ENCODE measurements around the gene TTC22.

The TTC22 gene

GRCh38 chr1:54805981-54806381 lies 4.9 kb upstream of the TTC22 start:
- Histone ChIP-seq H3K9me3 (ENCODE audit: insufficient read depth, low read depth, low read length) (no peaks in the 10 kb centered on the region), H2BK12ac (ENCODE audit: low read length) (no peak overlapping the region), H3K4me3 (ENCODE audit: low read depth, low read length) (no peak overlapping the region), H3K79me1 (ENCODE audit: low read length) (no peaks in the 10 kb centered on the region), H2BK5ac (ENCODE audit: low read depth, low read length, poor library complexity) (no peak overlapping the region), H3K23ac (ENCODE audit: low read length) (no peak overlapping the region), H2BK120ac (ENCODE audit: insufficient read depth, low read length, poor library complexity) (no peak overlapping the region), H4K12ac (ENCODE audit: low read depth, low read length) (no peak overlapping the region), H3K27ac (ENCODE audit: low read depth, low read length) (no peak overlapping the region), H3K36me3 (ENCODE audit: control insufficient read depth in 1 of 2, insufficient read depth in 2 of 2, low read length in 2 of 2) (no peaks in the 10 kb centered on the region), H3K4ac (ENCODE audit: low read depth, low read length) (no peak overlapping the region), H2AFZ (ENCODE audit: insufficient read depth, low read length, poor library complexity) (no peak overlapping the region), H4K91ac (ENCODE audit: low read depth, low read length) (no peak overlapping the region), H3K4me1 (ENCODE audit: control insufficient read depth in 1 of 2, insufficient read depth in 2 of 2, low read length in 2 of 2) (peaks cover 0 to under 1% of the 10 kb centered on the region in 2 experiments), H3K27me3 (ENCODE audit: insufficient read depth, low read length) (no peaks in the 10 kb centered on the region), H3K18ac (ENCODE audit: low read length) (no peak overlapping the region), H3K14ac (ENCODE audit: low read length) (no peak overlapping the region), H2AK5ac (ENCODE audit: low read length) (no peak overlapping the region), H3K79me2 (ENCODE audit: control insufficient read depth, insufficient read depth, low read length, poor library complexity) (no peaks in the 10 kb centered on the region), H4K8ac (ENCODE audit: low read depth, low read length) (no peak overlapping the region), H3K4me2 (ENCODE audit: low read length) (no peak overlapping the region), H3K9ac (ENCODE audit: low read length) (no peak overlapping the region)
- DNase-seq, result no peak
- no CpG with 5 or more reads among the region's 35 CpGs for WGBS (ENCODE audit: extremely low coverage, insufficient coverage, insufficient read length)

- H3K79me2 ChIP-seq (ENCODE audit: control insufficient read depth, insufficient read depth, low read length, poor library complexity), result no peaks in the 10 kb centered on the region
- H2BK120ac ChIP-seq (ENCODE audit: insufficient read depth, low read length, poor library complexity), result no peak overlapping the region
- no peak overlapping the region for H3K9ac ChIP-seq (ENCODE audit: low read length)
- H3K36me3 ChIP-seq (ENCODE audit: control insufficient read depth in 1 of 2, insufficient read depth in 2 of 2, low read length in 2 of 2), result no peaks in the 10 kb centered on the region
- H3K27me3 ChIP-seq (ENCODE audit: insufficient read depth, low read length), result no peaks in the 10 kb centered on the region
- no peak overlapping the region for H3K18ac ChIP-seq (ENCODE audit: low read length)
- H3K4ac ChIP-seq (ENCODE audit: low read depth, low read length), result no peak overlapping the region
- no peaks in the 10 kb centered on the region for H3K9me3 ChIP-seq (ENCODE audit: insufficient read depth, low read depth, low read length)
- H2BK12ac ChIP-seq (ENCODE audit: low read length), result no peak overlapping the region
- H2BK5ac ChIP-seq (ENCODE audit: low read depth, low read length, poor library complexity), result no peak overlapping the region
- WGBS (ENCODE audit: extremely low coverage, insufficient coverage, insufficient read length), result no CpG with 5 or more reads among the region's 3 CpGs
- H4K12ac ChIP-seq (ENCODE audit: low read depth, low read length), result no peak overlapping the region
- peaks cover 0 to 1% of the 10 kb centered on the region in 2 experiments for H3K4me1 ChIP-seq (ENCODE audit: control insufficient read depth in 1 of 2, insufficient read depth in 2 of 2, low read length in 2 of 2)
- no peak overlapping the region for H3K14ac ChIP-seq (ENCODE audit: low read length)
- no peak overlapping the region for H3K23ac ChIP-seq (ENCODE audit: low read length)
- H2AFZ ChIP-seq (ENCODE audit: insufficient read depth, low read length, poor library complexity), result no peak overlapping the region
- no peak overlapping the region for H3K4me2 ChIP-seq (ENCODE audit: low read length)
- no peak overlapping the region for H2AK5ac ChIP-seq (ENCODE audit: low read length)
- no peak overlapping the region for H4K8ac ChIP-seq (ENCODE audit: low read depth, low read length)
- no peak overlapping the region for H3K27ac ChIP-seq (ENCODE audit: low read depth, low read length)
- no peak overlapping the region for H3K4me3 ChIP-seq (ENCODE audit: low read depth, low read length)
- H3K79me1 ChIP-seq (ENCODE audit: low read length), result no peaks in the 10 kb centered on the region
- no peak for DNase-seq
- H4K91ac ChIP-seq (ENCODE audit: low read depth, low read length), result no peak overlapping the region
Observed at GRCh38 chr1:54805466-54805865, 4.3 kb upstream of the TTC22 start.

- no peak overlapping the region for H3K9ac ChIP-seq (ENCODE audit: low read length)
- no peak overlapping the region for H3K18ac ChIP-seq (ENCODE audit: low read length)
- H2BK5ac ChIP-seq (ENCODE audit: low read depth, low read length, poor library complexity), result no peak overlapping the region
- WGBS (ENCODE audit: extremely low coverage, insufficient coverage, insufficient read length), result no CpG with 5 or more reads among the region's 6 CpGs
- H3K4ac ChIP-seq (ENCODE audit: low read depth, low read length), result no peak overlapping the region
- no peak overlapping the region for H2BK12ac ChIP-seq (ENCODE audit: low read length)
- no peaks in the 10 kb centered on the region for H3K9me3 ChIP-seq (ENCODE audit: insufficient read depth, low read depth, low read length)
- DNase-seq, result no peak
- H3K79me2 ChIP-seq (ENCODE audit: control insufficient read depth, insufficient read depth, low read length, poor library complexity), result no peaks in the 10 kb centered on the region
- no peaks in the 10 kb centered on the region for H3K27me3 ChIP-seq (ENCODE audit: insufficient read depth, low read length)
- H2AK5ac ChIP-seq (ENCODE audit: low read length), result no peak overlapping the region
- H3K4me2 ChIP-seq (ENCODE audit: low read length), result no peak overlapping the region
- H3K36me3 ChIP-seq (ENCODE audit: control insufficient read depth in 1 of 2, insufficient read depth in 2 of 2, low read length in 2 of 2), result no peaks in the 10 kb centered on the region
- no peak overlapping the region for H2AFZ ChIP-seq (ENCODE audit: insufficient read depth, low read length, poor library complexity)
- H3K27ac ChIP-seq (ENCODE audit: low read depth, low read length), result no peak overlapping the region
- H3K79me1 ChIP-seq (ENCODE audit: low read length), result no peaks in the 10 kb centered on the region
- no peak overlapping the region for H4K91ac ChIP-seq (ENCODE audit: low read depth, low read length)
- H3K4me3 ChIP-seq (ENCODE audit: low read depth, low read length), result no peak overlapping the region
- peaks cover 0 to 1% of the 10 kb centered on the region in 2 experiments for H3K4me1 ChIP-seq (ENCODE audit: control insufficient read depth in 1 of 2, insufficient read depth in 2 of 2, low read length in 2 of 2)
- no peak overlapping the region for H3K14ac ChIP-seq (ENCODE audit: low read length)
- no peak overlapping the region for H2BK120ac ChIP-seq (ENCODE audit: insufficient read depth, low read length, poor library complexity)
- no peak overlapping the region for H3K23ac ChIP-seq (ENCODE audit: low read length)
- H4K12ac ChIP-seq (ENCODE audit: low read depth, low read length), result no peak overlapping the region
- H4K8ac ChIP-seq (ENCODE audit: low read depth, low read length), result no peak overlapping the region
Observed at GRCh38 chr1:54804471-54805132, 3.5 kb upstream of the TTC22 start.

GRCh38 chr1:54803761-54804470 lies 2.8 kb upstream of the TTC22 start:
- Histone ChIP-seq H3K18ac (ENCODE audit: low read length) (no peak overlapping the region), H3K9me3 (ENCODE audit: insufficient read depth, low read depth, low read length) (no peaks in the 10 kb centered on the region), H3K4ac (ENCODE audit: low read depth, low read length) (no peak overlapping the region), H2BK120ac (ENCODE audit: insufficient read depth, low read length, poor library complexity) (no peak overlapping the region), H2AFZ (ENCODE audit: insufficient read depth, low read length, poor library complexity) (no peak overlapping the region), H3K27ac (ENCODE audit: low read depth, low read length) (no peak overlapping the region), H4K8ac (ENCODE audit: low read depth, low read length) (no peak overlapping the region), H4K91ac (ENCODE audit: low read depth, low read length) (no peak overlapping the region), H4K12ac (ENCODE audit: low read depth, low read length) (no peak overlapping the region), H3K79me2 (ENCODE audit: control insufficient read depth, insufficient read depth, low read length, poor library complexity) (no peaks in the 10 kb centered on the region), H3K4me2 (ENCODE audit: low read length) (no peak overlapping the region), H3K27me3 (ENCODE audit: insufficient read depth, low read length) (no peaks in the 10 kb centered on the region), H3K36me3 (ENCODE audit: control insufficient read depth in 1 of 2, insufficient read depth in 2 of 2, low read length in 2 of 2) (no peaks in the 10 kb centered on the region), H3K4me1 (ENCODE audit: control insufficient read depth in 1 of 2, insufficient read depth in 2 of 2, low read length in 2 of 2) (peaks cover 0 to 1% of the 10 kb centered on the region in 2 experiments), H3K4me3 (ENCODE audit: low read depth, low read length) (no peak overlapping the region), H2BK5ac (ENCODE audit: low read depth, low read length, poor library complexity) (no peak overlapping the region), H2BK12ac (ENCODE audit: low read length) (no peak overlapping the region), H3K23ac (ENCODE audit: low read length) (no peak overlapping the region), H3K14ac (ENCODE audit: low read length) (no peak overlapping the region), H3K9ac (ENCODE audit: low read length) (no peak overlapping the region), H3K79me1 (ENCODE audit: low read length) (no peaks in the 10 kb centered on the region), H2AK5ac (ENCODE audit: low read length) (no peak overlapping the region)
- DNase-seq, result no peak
- no CpG with 5 or more reads among the region's 4 CpGs for WGBS (ENCODE audit: extremely low coverage, insufficient coverage, insufficient read length)
